GM18519 (cell line): ENCODE measurements around the gene LPAR2.
"Not testable (repeated sequence)": the region's sequence is repeated elsewhere in the genome, so short reads cannot be mapped to it uniquely, and the experiment has no call there.

Experiments
- ATAC-seq: cut with Tn5 transposase; IDR thresholded peaks from one replicate; pipeline ENCODE4 v1.9.1; 2021; ENCODE audit warnings: mild to moderate bottlenecking, moderate library complexity; ENCODE audit not compliant: unreplicated experiment, low FRiP score

LPAR2 gene

GRCh38 chr19:19627621-19628500, at the start of gene LPAR2:
Gene LPAR2, minus strand, starts transcription at chr19:19628220. Its CDS starts 945 bp downstream, at chr19:19627275.
- ATAC-seq = peak; percentile 50

GRCh38 chr19:19677579-19677978, 49.6 kb upstream of the LPAR2 start:
- no peak for ATAC-seq

GRCh38 chr19:19674315-19674714, 46.3 kb upstream of the LPAR2 start:
- ATAC-seq = no peak

GRCh38 chr19:19672816-19673215, 44.8 kb upstream of the LPAR2 start:
- no peak for ATAC-seq

GRCh38 chr19:19670070-19670551, 42.1 kb upstream of the LPAR2 start:
- no peak for ATAC-seq

- ATAC-seq = peak; percentile 47
Measured at GRCh38 chr19:19668230-19669012, 40.4 kb upstream of the LPAR2 start, which contains the start of gene ZNF101. Gene ZNF101, plus strand, starts transcription at chr19:19668839. Its CDS starts 125 bp downstream, at chr19:19668964.

GRCh38 chr19:19665420-19665948, 37.5 kb upstream of the LPAR2 start:
- not testable (repeated sequence) for ATAC-seq

- peak; percentile 58 for ATAC-seq
Measured at GRCh38 chr19:19663256-19664120, 35.5 kb upstream of the LPAR2 start, which contains the start of gene ATP13A1. Gene ATP13A1, minus strand, starts transcription at chr19:19663676. Its CDS starts 10 bp downstream, at chr19:19663666.

- ATAC-seq = no peak
Measured at GRCh38 chr19:19662871-19663255, 34.8 kb upstream of the LPAR2 start.

GRCh38 chr19:19662344-19662743, 34.3 kb upstream of the LPAR2 start:
- no peak for ATAC-seq

- ATAC-seq = no peak
Measured at GRCh38 chr19:19661675-19662251, 33.7 kb upstream of the LPAR2 start.

GRCh38 chr19:19661141-19661674, 33.2 kb upstream of the LPAR2 start:
- ATAC-seq = no peak

- no peak for ATAC-seq
Measured at GRCh38 chr19:19659646-19660245, 31.7 kb upstream of the LPAR2 start.

GRCh38 chr19:19657397-19657783, 29.4 kb upstream of the LPAR2 start:
- ATAC-seq = no peak

- no peak for ATAC-seq
Measured at GRCh38 chr19:19656451-19657396, 28.7 kb upstream of the LPAR2 start.

- ATAC-seq = no peak
Measured at GRCh38 chr19:19655641-19656343, 27.8 kb upstream of the LPAR2 start.

- ATAC-seq = no peak
Measured at GRCh38 chr19:19655051-19655594, 27.1 kb upstream of the LPAR2 start.
